Upper lobe of right lung (tissue), 1 donor: ENCODE results near the gene SFTPB. TPM values are rescaled to one million over a fixed set of nuclear protein-coding genes. Genes with fewer than 3 reads are reported as not detected.
A peak's percentile ranks its signal among the peaks of the same experiment; 100 is the strongest.

Experiments used
- ATAC-seq: fragments of 200-7000 bp; cut with Tn5 transposase; one replicate; pipeline ENCODE4 v1.9.1; 2020; ENCODE audit warnings: mild to moderate bottlenecking, moderate library complexity
- DNase-seq: peaks from one replicate; pipeline ENCODE4 v3.0.0-alpha.2; 2020
- H3K27ac ChIP-seq: fragments of 200-600 bp; one replicate; pipeline ENCODE4 v1.8.0; 2022
- H3K27me3 ChIP-seq: fragments of 200-600 bp; one replicate; pipeline ENCODE4 v1.8.0; 2022; ENCODE audit warnings: mild to moderate bottlenecking
- H3K36me3 ChIP-seq: fragments of 200-600 bp; one replicate; pipeline ENCODE4 v1.8.0; 2022
- H3K4me1 ChIP-seq: fragments of 200-600 bp; one replicate; pipeline ENCODE4 v1.8.0; 2022
- H3K4me3 ChIP-seq: fragments of 200-600 bp; one replicate; pipeline ENCODE4 v1.8.0; 2022; ENCODE audit warnings: mild to moderate bottlenecking
- H3K9me3 ChIP-seq: fragments of 200-600 bp; one replicate; pipeline ENCODE4 v1.8.0; 2022
- CTCF ChIP-seq: fragments of 200-600 bp; IDR thresholded peaks from one replicate; pipeline ENCODE4 v1.8.0; 2022; ENCODE audit warnings: antibody characterized with exemption
- intact Hi-C: fragments of 100-400 bp; cut with DNase I; formaldehyde crosslinking; loops from one replicate; pipeline ENCODE4 v1.11.0; 2022
- total RNA-seq: library from RNA; stranded (reverse); fragmentation: NEBNext Ultra II Directional; extraction: Animal tissue kit (Norgen Biotek cat#: 25700); gene quantifications from one replicate; pipeline ENCODE4 v1.2.1, GENCODE V29; 2021
- donor health status: DM: no; HTN: yes; CAD: no; lungs with severe emphysema.

SFTPB gene
- total RNA-seq, 1 donor from 2014 or later: 14,872 TPM

DNA sequence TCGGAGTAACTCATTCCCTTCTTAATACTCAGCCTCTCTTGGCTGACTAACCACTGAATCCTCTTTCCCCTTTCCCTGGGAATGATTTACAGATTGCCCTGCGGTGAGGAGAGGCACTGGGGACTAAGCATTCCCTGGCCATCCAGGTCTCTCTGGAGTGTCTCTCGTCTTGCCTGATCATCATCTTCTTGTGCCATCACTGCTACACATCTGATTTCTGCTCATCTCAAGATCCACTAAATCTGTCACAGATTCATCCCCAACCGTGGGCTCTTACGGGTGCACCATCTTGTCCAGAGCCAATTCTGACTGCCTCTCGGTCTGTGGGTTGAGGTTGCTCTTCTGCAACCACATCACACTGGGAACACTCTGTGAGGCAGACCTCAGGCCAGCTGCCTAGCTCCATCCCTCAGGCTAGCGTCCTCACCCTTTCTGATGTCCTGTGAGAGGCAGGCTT, 12.0 kb downstream of the SFTPB start:
- H3K9me3 ChIP-seq: no peaks in the 10 kb centered on the region
- DNase-seq: peak; percentile 73
- H3K4me1 ChIP-seq: peaks cover 16% of the 10 kb centered on the region
- peaks cover 5% of the 10 kb centered on the region for H3K36me3 ChIP-seq
- ATAC-seq: peak; percentile 3
- H3K27me3 ChIP-seq: no peaks in the 10 kb centered on the region
- intact Hi-C loops: no loop called here
- no peak overlapping the region for H3K27ac ChIP-seq
- no peak for TF ChIP-seq CTCF
- no peak overlapping the region for H3K4me3 ChIP-seq

DNA sequence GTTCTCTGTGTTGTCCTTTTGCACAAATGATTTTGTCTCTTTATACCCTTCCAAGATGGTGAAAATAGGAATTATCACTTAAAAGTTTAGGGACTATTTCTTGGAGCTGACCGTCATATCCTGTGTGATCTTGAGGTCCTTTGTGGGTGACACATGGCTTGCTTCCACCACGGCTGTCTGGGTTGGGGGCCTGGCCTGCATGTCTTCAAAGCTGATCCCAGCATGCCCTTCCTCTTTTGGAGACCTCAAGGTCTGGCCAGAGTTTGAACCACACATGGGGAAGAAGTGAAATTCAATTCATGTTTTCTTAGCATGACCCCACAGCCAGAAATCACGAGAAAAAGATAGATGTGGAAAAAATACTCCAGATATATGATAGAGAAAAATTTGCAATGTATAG, 14.0 kb downstream of the SFTPB start:
- DNase-seq (no peak), ATAC-seq (no peak)
- Histone ChIP-seq H3K36me3 (peaks cover 20% of the 10 kb centered on the region), H3K27me3 (no peaks in the 10 kb centered on the region), H3K4me3 (no peak overlapping the region), H3K4me1 (peaks cover 16% of the 10 kb centered on the region), H3K27ac (no peak overlapping the region), H3K9me3 (no peaks in the 10 kb centered on the region)
- intact Hi-C loops: no loop called here
- TF ChIP-seq CTCF: no peak

DNA sequence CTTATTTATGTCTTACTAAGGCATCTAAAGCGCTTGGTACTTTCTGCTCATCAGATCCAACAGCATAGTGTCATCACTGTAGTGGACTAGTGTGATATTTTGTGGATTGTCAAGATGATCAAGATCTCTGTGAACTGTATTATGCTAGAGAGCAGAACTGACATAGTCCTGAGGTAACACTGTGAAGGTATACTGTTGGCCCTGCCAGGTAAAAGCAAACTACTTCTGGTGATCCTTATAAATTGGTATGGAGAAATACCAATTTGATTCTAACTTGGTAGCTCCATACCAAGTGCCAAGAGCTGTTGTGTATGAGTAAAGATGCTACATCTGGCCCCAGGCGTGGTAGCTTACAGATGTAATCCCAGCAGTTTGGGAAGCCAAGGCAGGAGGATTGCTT, 15.9 kb downstream of the SFTPB start:
- TF ChIP-seq CTCF: no peak
- ATAC-seq (no peak), DNase-seq (no peak)
- Histone ChIP-seq H3K9me3 (no peaks in the 10 kb centered on the region), H3K36me3 (peaks cover 39% of the 10 kb centered on the region), H3K4me1 (peaks cover 27% of the 10 kb centered on the region), H3K27me3 (no peaks in the 10 kb centered on the region), H3K4me3 (no peak overlapping the region), H3K27ac (peak overlapping the region; percentile 53)
- intact Hi-C loops: no loop called here

GRCh38 chr2:85651097-85651496, 16.9 kb downstream of the SFTPB start:
- no peak overlapping the region for H3K27ac ChIP-seq
- H3K9me3 ChIP-seq: no peaks in the 10 kb centered on the region
- no peaks in the 10 kb centered on the region for H3K27me3 ChIP-seq
- intact Hi-C loops: no loop called here
- ATAC-seq (no peak), DNase-seq (no peak)
- peaks cover 49% of the 10 kb centered on the region for H3K36me3 ChIP-seq
- H3K4me1 ChIP-seq: peaks cover 27% of the 10 kb centered on the region
- no peak overlapping the region for H3K4me3 ChIP-seq
- TF ChIP-seq CTCF: no peak

- Histone ChIP-seq H3K27ac (no peak overlapping the region), H3K4me1 (peaks cover 27% of the 10 kb centered on the region), H3K27me3 (no peaks in the 10 kb centered on the region), H3K4me3 (no peak overlapping the region), H3K36me3 (peaks cover 55% of the 10 kb centered on the region), H3K9me3 (no peaks in the 10 kb centered on the region)
- no peak for DNase-seq
- TF ChIP-seq CTCF: no peak
- ATAC-seq: no peak
- intact Hi-C loops: no loop called here
Observed at GRCh38 chr2:85650456-85650855, 17.5 kb downstream of the SFTPB start.
